SH-SY5Y (cell line): ENCODE data around the gene NT5DC4.

ENCODE experiments used
- GATA2 ChIP-seq: IDR thresholded peaks from 2 replicates; pipeline ENCODE4 v1.6.1; 2011; ENCODE audit warnings: mild to moderate bottlenecking, low read depth, low read length
- GATA3 ChIP-seq: IDR thresholded peaks from 2 replicates; pipeline ENCODE4 v1.6.1; 2011; ENCODE audit warnings: low read depth, mild to moderate bottlenecking, low read length, moderate library complexity

- TF ChIP-seq GATA2 (no peak), GATA3 (no peak)
These were observed 36.4 kb upstream of the NT5DC4 start for GRCh38 chr2:112684415-112684775.
